ENCODE results near the gene ISM1.

The ISM1 gene

DNA sequence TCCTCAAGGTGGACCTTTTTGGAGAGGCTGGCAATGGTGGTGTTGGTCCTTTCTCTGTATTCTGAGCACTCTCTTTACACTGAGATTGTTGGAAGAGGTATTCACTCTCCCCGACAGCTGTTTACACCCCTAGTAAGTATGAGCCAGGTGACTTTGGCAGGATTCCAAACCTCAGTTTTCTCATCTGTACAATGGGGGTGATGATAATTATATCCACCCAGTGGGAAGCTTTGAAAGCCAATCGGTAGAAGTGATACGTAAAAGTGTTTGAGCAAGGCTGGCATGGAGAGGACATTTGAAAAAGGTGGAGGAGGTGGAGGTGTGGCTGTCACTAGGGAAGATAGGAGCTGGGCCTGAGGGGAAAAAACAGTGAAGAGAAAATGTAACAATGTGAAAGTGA, 35.5 kb downstream of the ISM1 start:
- no peak for DNase-seq (ENCODE audit: low read depth)

DNA sequence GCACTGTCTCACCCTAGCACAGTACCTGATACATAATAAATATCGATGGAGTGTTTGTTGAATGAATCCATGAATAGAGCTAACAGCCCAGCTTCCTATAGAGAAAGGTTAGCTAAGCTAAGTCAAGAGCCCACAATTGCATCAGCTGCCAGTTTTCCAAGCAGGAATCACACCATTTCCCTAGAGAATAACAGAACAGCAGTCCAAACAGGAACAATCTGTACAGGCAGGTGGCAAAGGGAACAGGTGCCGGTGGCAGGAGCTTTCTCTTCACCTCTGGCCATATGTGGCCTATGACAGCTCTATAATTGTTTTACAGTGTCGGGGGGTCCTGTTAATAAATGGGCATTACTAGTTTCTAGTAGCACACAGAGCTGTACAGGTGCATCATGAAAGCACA, 38.8 kb downstream of the ISM1 start:
- DNase-seq (ENCODE audit: low read depth), result no peak

DNA sequence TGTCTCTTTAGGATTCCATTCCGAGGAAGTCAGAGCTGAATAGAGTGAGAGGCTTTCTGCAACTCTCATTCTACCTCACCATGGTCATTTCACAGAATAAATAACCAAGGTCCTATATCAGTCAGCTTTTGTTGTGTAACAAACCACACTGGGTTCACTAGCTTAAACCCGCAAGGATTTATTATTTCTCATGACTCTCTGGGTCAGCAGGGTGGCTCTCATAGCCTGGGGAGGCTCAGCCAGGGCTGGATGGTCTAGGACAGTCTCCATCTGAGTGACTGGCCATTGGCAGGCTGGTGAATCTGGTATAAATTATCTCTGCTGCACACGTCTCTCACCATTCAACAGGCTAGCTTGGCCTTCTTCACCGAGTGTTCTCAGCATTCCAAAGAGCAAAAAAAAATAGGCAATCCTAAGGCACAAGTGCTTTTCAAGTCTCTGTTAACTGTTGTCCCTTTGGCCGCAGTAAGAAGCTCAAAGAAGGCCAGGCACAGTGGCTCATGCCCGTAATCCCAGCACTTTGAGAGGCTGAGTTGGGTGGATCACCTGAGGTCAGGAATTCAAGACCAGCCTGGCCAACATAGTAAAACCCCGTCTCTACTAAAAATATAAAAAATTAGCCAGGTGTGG, 39.7 kb downstream of the ISM1 start:
- DNase-seq (ENCODE audit: low read depth), result no peak

DNA sequence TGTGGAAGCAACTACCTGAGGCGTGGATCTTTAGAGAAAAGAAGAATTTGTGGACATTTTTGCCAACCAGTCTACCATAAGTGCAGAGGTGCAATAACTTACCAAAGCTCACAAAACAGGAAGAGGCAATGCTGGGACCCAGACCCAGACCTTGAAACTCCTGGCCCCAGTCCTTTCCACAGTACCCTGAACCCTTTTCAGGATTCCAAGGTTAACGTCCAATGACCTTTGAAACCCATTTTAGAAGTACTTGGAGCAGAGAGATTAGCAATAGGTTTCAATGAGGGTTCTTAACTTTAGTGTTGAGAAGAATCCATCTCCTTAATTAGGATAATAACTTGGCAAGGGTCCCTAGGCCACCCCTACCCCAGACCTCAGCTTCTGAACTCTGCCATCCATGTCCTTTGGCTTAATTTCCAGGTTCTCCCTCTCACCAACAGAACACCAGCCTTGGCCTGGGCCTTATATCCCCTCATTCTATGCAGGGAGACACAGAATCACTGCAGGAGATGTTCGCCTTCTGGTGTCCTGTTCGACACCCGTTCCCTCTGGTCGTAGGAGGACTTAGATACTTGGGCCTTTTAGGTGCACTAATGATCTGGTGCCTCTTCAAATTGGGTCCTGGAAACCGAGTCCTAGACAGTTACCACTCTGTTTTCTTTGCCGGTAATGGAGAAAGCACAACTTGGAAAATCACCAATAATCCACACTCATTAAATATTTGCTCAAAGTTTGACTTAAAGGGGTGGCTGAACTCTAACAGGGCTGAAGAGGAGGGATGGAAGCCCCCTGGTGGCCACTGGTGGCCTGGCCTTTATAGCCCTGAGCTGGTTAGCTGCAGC, 40.6 kb downstream of the ISM1 start:
- peak; percentile 63 for DNase-seq (ENCODE audit: low read depth)

DNA sequence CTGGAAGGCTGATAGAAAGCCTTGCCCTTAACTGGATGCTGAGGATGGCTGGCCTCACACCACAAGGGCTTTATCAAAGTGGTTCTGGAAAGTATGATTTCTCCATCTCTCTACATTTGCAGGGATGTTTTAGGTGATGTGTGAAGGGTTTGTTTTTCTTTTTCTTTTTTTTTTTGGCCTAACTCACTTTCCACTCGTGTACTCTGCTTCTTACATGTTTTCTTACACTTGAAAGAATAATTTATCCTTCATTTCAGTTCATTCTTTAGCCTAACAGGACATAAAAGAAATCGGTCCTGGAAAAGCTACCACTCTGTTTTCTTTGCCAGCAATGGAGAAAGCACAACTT, 41.2 kb downstream of the ISM1 start:
- no peak for DNase-seq (ENCODE audit: low read depth)

DNA sequence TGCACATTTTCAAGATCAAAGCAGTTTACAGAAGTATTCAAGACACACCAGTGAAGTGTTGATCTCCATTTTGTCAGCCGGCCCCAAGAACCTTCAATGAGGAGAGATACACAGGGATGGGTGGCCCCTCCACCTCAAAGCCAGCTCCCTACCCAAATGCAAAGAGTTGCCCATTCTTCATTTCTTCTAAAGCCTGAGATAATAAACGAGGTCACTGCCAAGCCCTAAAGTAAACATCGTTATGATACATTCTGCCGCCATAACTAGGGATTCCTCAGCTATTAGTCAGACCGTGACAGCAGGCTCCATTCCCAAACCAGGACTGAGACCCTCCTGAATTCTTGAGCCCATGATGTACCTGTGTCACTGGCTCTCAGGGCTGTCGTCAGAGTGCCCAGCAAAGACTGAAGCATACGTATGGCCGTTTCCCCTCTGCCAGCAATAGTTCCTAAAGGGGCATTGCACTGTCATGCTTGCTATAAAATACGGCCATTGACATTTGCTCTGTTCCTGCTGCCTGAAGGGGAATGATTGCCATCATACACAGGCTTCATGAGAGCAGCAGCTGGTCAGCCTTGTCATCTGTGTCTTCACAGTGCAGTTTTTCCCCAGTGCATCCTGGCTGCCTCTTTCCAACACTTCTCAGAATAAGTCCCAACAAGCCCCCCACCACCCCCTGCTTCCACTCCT, 41.7 kb downstream of the ISM1 start:
- no peak for DNase-seq (ENCODE audit: low read depth)

DNA sequence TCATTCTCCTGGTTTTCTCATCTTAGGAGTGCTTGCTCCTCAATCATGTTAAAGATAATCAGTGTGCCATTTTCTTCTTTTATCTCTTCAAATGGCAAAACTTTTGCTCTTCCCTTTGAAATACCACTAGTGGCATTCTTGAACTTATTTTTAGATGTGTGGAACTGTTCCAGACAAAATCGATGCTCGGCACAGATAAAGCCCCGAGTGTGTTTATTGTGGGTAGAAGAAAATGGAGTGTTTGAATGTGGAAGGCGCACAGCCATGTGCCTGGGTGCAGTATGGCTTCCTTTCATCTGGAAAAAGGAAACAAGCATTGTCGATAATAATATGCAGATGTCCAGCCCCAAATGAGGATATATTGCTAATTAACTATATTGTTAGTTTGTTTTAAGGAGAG, 42.4 kb downstream of the ISM1 start:
- no peak for DNase-seq (ENCODE audit: low read depth)

DNA sequence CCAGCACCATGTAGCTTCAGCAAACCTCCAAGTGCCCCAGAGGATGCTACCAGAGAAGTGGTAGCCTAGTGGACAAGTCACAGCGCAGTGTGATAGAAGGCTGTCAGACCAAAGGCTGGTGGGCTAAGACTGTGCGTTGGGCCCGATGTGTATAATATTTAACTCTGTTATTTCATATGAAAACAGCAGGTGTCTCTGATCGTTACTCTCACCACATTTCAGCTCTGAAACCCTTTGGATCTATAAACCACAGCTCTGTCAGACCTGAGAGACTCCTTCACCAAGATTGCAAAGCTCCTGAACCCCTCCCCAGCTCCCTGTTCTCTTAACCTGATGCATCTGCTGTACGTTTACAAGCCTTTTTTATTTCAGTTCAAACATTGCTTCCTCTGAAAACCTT, 43.8 kb downstream of the ISM1 start:
- DNase-seq (ENCODE audit: low read depth), result no peak

DNA sequence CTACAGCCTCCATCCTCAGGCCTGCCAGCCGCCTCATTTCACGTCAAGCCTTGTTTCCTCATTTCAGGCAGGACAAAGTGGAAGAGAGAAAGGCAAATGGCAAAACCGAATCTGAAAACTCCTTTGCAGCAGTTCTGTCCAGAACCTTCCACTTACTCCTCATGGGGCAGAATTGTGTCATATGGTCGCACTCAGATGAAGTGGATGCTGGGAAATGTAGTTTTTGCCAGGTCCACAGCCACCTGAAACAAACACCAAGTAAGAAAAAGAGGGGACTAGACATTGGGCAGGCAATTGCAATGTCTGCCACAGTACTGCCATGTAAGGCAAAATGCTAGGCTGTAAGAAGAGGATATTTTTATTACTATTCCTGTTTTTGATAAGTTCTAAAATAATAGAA, 44.9 kb downstream of the ISM1 start:
- DNase-seq (ENCODE audit: low read depth), result no peak

DNA sequence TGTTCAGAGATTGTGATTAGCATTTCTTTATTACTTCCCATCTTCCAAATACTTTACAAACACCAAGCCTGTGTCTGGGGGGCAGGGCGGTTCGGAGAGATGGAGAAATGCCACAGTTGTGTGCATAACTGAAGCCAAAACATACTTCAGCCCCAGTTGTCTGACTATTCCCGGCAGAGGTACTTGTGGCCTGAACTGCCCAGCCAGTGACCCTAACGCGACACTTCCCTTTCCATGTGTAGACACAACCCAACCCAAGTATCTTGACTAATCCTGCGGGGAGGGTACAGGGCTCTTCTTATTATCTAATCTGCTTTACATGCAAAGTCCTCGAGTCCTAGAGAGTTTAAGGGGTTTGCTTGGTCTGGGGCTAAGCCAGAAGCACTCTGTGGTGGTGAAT, 46.2 kb downstream of the ISM1 start:
- no peak for DNase-seq (ENCODE audit: low read depth)

DNA sequence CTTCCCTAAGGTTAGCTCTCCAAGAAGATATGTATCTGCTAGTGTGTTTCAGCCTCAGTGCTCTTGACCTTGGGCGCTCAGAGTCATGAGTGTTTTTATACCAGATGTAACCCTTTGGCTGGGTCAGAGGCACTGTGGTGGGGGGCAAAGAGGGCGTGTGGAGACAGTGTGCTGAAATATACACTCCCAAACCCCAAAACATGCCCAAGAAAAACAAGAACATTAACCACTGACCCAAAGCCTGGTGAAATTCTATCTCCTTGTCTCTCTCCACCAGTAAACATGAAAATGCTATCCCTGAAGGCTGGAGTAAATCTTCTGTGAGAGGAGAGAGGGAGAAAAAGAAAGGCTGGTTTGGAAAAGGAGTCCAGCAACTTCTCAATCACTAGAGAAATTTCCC, 47.9 kb downstream of the ISM1 start:
- DNase-seq (ENCODE audit: low read depth), result no peak

DNA sequence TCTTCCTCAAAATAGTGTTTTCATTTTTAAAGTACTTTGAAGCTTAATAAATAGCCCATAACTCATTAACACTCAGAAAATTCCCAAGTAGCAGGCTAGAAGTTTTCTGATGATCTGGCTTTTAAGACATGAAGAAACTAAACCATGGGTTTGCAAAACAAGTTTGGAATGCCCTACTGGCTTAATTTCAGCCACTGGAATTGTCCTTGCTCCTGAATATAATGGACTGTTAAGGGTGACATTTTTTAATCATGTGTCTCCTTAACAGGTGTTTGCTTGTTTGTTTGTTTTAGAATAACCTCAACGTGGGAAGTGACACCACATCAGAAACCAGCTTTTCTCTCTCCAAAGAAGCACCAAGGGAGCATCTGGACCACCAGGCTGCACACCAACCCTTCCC, 49.1 kb downstream of the ISM1 start:
- DNase-seq (ENCODE audit: low read depth), result no peak

DNA sequence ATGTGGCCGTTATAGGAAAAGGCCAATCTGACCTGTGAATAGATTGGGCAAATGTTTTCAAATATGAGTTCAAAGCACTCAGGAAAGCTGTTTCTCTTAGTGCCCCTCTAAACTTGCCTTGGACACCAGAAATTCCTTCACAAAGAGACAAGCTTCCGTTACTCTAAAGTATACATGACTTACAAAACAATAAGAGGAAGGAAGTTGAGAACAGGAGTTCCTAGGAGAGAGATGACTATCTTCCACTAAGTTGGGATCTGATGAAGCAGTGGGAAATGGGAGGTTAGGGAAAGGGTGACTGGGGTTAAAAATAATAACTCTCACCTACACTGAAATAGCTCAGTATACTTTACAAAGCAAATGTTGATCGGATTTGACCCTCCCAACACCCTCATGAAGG, 50.0 kb downstream of the ISM1 start:
- no peak for DNase-seq (ENCODE audit: low read depth)

DNA sequence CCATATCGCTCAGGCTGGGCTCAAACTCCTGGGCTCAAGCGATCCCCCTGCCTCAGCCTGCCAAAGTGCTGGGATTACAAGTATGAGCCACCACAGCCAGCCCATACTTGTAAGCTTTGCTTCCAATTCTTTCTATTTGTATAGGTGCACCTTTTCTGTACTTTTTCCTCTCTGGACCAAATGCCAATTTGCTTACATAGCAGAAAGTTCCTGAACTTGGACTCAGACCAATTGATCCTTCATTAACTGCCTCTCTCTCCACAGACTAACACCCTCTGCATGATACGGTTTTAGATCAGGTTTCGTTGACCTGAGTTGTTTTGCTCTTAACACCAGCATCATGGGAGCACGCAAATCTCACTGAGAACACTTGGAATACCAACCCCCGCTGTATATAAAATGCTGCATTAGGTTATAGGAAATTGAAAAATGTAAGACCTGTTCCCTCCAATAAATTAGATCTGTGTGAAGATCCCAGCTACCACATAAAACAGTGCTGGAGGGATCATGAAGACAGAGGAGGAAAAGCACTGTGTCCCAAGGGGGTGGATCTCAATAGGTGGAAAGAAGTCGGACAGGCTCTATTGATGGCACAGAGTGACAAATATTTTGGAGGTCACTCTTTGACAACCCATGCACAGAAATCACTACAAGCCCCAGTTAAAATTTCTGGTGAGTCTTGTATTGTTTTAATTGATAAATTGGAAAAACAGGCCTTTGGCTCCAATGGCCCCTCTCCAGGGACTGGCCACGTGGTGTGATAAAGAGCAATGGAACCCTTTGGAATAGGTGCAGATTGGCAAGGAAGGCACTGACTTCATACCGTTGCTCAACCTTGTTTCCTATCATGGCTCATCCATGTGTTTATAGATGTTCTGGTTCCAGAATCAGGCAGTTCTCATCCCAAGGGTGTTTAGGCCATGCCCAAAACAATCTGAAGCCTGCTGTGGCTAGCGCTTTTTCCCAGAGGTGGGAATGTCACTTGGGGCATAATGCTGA, 51.2 kb downstream of the ISM1 start:
- no peak for DNase-seq (ENCODE audit: low read depth)

DNA sequence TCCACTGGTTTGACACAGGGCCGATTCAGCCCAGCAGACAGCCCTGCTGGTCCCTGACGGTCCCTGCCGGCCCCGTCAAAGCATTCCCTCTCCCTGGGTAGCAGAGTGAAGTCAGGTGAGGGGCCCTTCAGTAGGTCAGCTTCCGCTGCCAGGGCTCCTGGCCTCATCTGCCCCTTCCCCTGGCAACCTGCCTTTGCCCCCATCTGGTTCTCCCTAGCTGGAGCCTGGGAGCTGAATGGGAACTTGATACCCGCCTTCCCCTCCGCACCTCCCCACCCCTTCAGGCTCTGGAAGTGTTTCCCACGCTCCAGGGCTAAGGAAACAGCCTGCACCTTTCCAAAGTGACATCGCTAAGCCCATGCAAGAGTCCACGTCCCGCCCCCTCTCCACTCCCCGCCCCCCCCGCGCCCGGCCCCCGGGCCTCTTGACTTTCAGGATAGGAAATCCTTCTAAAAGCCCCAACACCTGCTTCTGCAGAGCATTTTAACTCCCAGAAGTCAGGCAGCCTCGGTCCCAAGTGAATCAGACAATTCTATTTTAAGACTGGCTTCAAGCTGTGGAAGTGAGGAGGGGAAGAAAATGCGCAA, 53.3 kb downstream of the ISM1 start:
- no peak for DNase-seq (ENCODE audit: low read depth)

DNA sequence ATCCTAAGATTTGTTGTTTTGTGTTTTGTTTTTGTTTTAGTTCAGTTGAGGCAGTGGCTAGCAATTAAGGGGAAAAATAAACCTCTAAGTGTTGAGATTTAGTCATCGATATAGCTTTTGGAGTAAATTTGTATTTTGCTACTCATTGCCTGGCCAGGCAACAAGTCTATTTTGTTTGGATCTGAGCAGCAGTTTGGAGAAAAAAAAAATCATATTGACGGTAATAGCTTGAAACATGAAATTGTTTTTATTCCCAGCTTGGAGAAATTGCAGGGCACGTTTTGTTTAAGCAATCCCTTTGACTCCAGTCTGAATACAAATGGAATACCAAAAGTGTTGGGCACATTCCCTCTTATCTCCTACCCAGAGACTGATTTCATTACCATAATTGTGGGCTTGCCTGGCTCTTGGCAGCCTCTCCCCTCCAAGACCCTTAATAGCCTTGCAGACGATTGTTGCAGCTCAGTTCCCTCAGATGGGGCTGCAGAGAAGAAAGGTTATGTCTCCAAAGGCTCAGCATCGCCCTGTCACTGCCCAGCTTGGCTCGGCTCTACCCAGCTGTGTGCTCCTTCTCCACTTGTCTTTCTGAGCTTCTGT, 56.0 kb downstream of the ISM1 start:
- no peak for DNase-seq (ENCODE audit: low read depth)

DNA sequence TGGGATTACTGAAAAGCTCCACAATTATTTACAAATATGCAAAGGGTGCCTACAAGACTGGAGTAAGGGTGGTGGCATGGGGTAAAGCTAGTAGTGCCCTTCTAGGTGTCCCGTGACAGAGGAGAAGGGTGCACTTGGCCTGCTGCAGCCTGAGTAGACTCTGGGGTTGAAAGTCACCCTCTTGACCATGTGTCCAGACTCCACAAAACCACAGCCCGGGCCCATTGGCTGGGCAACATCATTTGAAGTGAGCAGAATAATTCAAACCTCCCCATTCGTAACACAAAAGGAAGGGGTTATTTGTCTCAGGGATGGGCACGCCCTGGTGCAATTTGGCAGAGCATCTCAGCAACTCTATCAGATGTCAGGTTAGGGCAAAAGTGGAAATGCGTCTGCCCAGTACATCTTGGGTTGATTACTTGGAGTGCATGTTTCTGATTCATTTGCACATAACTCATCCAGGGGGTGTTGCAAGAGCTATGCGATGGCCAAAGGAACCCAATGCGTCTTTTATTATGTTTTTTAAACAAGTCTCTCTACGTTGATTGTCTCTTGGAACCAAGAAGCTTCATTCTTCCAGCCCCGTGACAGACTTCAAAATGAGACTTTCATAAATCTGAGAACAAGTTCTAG, 56.7 kb downstream of the ISM1 start:
- no peak for DNase-seq (ENCODE audit: low read depth)

DNA sequence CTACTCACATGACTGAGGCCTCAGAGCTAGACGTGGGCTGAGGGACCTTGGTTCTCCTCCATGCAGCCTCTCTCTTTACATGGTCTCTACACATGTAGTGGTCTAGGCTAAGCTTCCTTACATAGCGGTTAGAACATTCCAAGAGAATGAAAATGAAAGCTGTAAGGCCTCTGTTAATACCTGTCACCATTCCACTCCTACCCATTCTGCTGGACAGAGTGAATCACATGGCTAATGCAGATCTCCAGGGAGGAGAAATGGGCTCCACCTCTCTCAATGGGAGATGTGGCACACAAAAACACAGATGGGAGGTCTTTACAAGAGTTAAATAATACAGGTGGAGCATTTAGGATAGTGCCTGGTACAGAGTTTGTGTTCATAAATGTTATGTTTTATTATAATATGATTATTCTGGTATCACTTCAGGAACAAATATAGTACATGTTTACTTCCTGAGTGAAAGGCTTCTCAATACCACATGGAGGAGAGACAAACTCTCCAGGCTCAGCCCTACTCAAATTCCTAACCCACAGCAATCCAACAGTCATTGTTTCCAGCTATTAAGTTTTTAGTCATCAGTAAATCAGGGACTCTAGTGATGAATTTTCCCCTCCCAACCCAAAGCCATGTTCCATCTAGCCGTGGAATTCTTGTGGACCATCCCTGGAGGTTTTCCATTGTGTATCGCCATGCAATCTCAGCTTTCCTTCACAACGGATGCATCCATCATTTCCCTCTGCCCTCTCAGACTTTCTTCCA, 57.9 kb downstream of the ISM1 start:
- no peak for DNase-seq (ENCODE audit: low read depth)

DNA sequence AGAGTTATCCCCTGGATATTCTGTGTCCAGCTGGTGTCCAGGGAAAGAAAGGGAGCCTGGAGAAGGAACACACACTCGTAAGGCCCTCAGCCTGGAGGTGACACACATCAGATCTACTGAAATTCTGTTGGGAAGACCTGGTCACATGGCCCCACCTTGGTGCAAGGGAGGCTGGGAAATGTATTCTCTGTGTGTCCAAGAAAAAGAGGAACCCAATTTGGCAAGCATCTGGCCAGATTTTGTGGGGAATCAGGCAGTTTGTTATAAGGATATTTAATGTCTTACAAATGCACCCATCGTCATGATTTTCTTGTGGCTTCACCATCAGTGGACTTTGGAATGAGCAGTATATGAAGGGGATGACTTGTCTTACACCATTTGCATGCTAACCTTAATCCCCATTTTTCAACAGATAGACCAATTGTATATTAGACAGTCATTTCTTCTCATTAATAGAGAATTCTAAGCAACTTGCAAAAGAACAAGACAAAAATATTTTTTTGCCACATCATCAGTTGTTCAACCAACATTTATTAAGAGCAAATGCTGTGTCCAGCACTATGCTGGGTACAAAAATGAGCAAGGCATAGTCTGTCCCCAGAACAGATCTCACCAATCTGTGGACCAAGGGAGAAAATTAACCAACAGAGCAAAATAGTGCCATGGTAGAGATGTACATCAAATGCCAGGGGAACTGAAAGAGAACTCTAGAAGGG, 59.7 kb downstream of the ISM1 start:
- DNase-seq (ENCODE audit: low read depth), result no peak

Measured in activated T-cell treated with anti-CD3 and anti-CD28 coated beads for 1 hour (primary cell).